HG02852 (cell line): ENCODE data around the gene CAMTA1.
"Not testable (repeated sequence)": the region's sequence is repeated elsewhere in the genome, so short reads cannot be mapped to it uniquely, and the experiment has no call there.

ENCODE experiments used
- ATAC-seq: cut with Tn5 transposase; IDR thresholded peaks from one replicate; pipeline ENCODE4 v1.9.1; 2021; ENCODE audit warnings: mild to moderate bottlenecking, moderate library complexity; ENCODE audit not compliant: unreplicated experiment

CAMTA1 gene

GRCh38 chr1:7128293-7128692 is 343.0 kb downstream of the CAMTA1 start:
- ATAC-seq: no peak

- ATAC-seq: no peak
Measured at GRCh38 chr1:7130127-7130526, 344.9 kb downstream of the CAMTA1 start.

- ATAC-seq: no peak
Measured at GRCh38 chr1:7135493-7135892, 350.2 kb downstream of the CAMTA1 start.

- ATAC-seq: no peak
Measured at GRCh38 chr1:7136166-7136953, 351.1 kb downstream of the CAMTA1 start.

- no peak for ATAC-seq
Measured at GRCh38 chr1:7140251-7140650, 355.0 kb downstream of the CAMTA1 start.

GRCh38 chr1:7145947-7146346 is 360.7 kb downstream of the CAMTA1 start:
- ATAC-seq: no peak

GRCh38 chr1:7146710-7147109 is 361.5 kb downstream of the CAMTA1 start:
- no peak for ATAC-seq

- ATAC-seq: not testable (repeated sequence)
Measured at GRCh38 chr1:7147581-7148282, 362.5 kb downstream of the CAMTA1 start.

GRCh38 chr1:7149080-7149838 is 364.0 kb downstream of the CAMTA1 start:
- ATAC-seq: no peak

GRCh38 chr1:7150724-7151280 is 365.5 kb downstream of the CAMTA1 start:
- no peak for ATAC-seq

GRCh38 chr1:7151978-7152377 is 366.7 kb downstream of the CAMTA1 start:
- ATAC-seq: no peak

GRCh38 chr1:7152655-7153054 is 367.4 kb downstream of the CAMTA1 start:
- no peak for ATAC-seq

GRCh38 chr1:7153464-7153863 is 368.2 kb downstream of the CAMTA1 start:
- ATAC-seq: no peak

GRCh38 chr1:7159116-7159781 is 374.0 kb downstream of the CAMTA1 start:
- no peak for ATAC-seq

- not testable (repeated sequence) for ATAC-seq
Measured at GRCh38 chr1:7168554-7168953, 383.3 kb downstream of the CAMTA1 start.

- ATAC-seq: no peak
Measured at GRCh38 chr1:7171168-7171567, 385.9 kb downstream of the CAMTA1 start.

GRCh38 chr1:7171574-7171973 is 386.3 kb downstream of the CAMTA1 start:
- no peak for ATAC-seq

GRCh38 chr1:7172804-7173203 is 387.6 kb downstream of the CAMTA1 start:
- ATAC-seq: no peak

GRCh38 chr1:7174561-7174960 is 389.3 kb downstream of the CAMTA1 start:
- ATAC-seq: no peak

- no peak for ATAC-seq
Measured at GRCh38 chr1:7174980-7175906, 390.0 kb downstream of the CAMTA1 start.
